ENCODE results near the gene ANKRD24. TPM values are rescaled to one million over a fixed set of nuclear protein-coding genes. Genes with fewer than 3 reads are reported as not detected.

Gene ANKRD24
- total and polyA plus RNA-seq, 2 of the 13 experiments (the other 11 are each of a cell fraction or from before 2014, with no cell fraction given) = 0.13 to 0.24 TPM

DNA sequence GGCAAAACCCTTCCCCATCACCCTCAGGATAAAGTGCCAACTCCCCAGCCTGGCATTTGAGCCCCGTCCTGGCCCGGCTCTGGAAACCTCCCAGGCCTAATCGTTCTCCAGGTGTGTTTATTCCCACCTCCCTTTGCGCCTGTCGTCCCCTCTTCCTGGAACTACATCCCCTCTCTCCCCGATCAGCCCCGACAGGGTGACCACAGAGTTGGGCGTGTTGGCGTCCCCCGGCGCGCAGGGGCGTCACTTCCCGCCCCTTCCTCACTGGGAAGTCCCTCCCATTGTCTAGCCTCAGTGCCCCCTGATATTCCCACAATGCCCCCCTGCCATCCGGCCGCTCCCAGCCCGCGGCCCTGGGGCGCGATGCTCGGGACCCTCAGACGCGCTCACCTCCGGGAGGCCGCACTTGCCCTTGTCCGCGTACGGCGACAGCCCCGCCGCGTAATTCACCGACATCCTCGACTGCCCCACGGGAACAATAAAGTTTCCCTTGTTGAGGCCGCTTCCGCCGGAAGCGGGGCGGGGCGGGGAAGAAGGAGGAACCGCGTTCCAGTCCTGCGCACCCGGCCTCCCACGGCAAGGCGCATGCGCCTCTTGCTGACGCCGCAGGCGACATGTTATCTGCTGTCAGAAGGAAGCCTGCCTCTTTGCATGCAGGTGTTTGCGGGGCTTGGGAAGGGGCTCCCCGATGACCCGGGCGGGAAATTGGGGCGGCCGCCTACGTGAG lies at the start of gene ANKRD24, which contains the start of gene SIRT6 (continued):
- TF ChIP-seq SPEN (CRISPR knock-in tag; IDR thresholded peaks at IDR 0.05; ENCODE audit: low read depth) (peak; percentile 98), ZIK1 (CRISPR knock-in tag; IDR thresholded peaks at IDR 0.05; ENCODE audit: borderline replicate concordance, low read depth) (0 out of 2 replicates have a peak, but pooled peaks have one; percentile 65), SMARCC2 (IDR thresholded peaks at IDR 0.05) (no peak), ZNF800 (CRISPR knock-in tag; IDR thresholded peaks at IDR 0.05) (peak; percentile 32; the same call in 1 of the 2 replicates), ZBTB7B (CRISPR knock-in tag; IDR thresholded peaks at IDR 0.05) (no peak), ZNF124 (CRISPR knock-in tag; IDR thresholded peaks at IDR 0.05) (0 out of 2 replicates have a peak, but pooled peaks have one; percentile 34), REST (IDR thresholded peaks at IDR 0.05; ENCODE audit: borderline replicate concordance in 1 of 2, low read depth in 1 of 2, low read length in 2 of 2) (no peak), SIX4 (CRISPR knock-in tag; IDR thresholded peaks at IDR 0.05) (peak; percentile 36; the same call in 1 of the 2 replicates), ZNF230 (CRISPR knock-in tag; IDR thresholded peaks at IDR 0.05) (no peak), ZMYM2 (CRISPR knock-in tag; IDR thresholded peaks at IDR 0.05) (peak; percentile 67; the same call in 1 of the 2 replicates), AGO1 (IDR thresholded peaks at IDR 0.05; ENCODE audit: low read depth, low read length, poor library complexity, severe bottlenecking) (peak; percentile 61), GPN1 (CRISPR knock-in tag; IDR thresholded peaks at IDR 0.05; ENCODE audit: borderline replicate concordance) (peak; percentile 50; the same call in 1 of the 2 replicates), BHLHE40 (IDR thresholded peaks at IDR 0.05; ENCODE audit: low read length) (no peak), SSRP1 (CRISPR knock-in tag; IDR thresholded peaks at IDR 0.05) (0 out of 2 replicates have a peak, but pooled peaks have one; percentile 58)
- TF ChIP-seq, protein P1, sequence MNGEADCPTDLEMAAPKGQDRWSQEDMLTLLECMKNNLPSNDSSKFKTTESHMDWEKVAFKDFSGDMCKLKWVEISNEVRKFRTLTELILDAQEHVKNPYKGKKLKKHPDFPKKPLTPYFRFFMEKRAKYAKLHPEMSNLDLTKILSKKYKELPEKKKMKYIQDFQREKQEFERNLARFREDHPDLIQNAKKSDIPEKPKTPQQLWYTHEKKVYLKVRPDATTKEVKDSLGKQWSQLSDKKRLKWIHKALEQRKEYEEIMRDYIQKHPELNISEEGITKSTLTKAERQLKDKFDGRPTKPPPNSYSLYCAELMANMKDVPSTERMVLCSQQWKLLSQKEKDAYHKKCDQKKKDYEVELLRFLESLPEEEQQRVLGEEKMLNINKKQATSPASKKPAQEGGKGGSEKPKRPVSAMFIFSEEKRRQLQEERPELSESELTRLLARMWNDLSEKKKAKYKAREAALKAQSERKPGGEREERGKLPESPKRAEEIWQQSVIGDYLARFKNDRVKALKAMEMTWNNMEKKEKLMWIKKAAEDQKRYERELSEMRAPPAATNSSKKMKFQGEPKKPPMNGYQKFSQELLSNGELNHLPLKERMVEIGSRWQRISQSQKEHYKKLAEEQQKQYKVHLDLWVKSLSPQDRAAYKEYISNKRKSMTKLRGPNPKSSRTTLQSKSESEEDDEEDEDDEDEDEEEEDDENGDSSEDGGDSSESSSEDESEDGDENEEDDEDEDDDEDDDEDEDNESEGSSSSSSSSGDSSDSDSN (CRISPR knock-in tag; IDR thresholded peaks at IDR 0.05) = peak; percentile 65
- TF ChIP-seq, protein P2, sequence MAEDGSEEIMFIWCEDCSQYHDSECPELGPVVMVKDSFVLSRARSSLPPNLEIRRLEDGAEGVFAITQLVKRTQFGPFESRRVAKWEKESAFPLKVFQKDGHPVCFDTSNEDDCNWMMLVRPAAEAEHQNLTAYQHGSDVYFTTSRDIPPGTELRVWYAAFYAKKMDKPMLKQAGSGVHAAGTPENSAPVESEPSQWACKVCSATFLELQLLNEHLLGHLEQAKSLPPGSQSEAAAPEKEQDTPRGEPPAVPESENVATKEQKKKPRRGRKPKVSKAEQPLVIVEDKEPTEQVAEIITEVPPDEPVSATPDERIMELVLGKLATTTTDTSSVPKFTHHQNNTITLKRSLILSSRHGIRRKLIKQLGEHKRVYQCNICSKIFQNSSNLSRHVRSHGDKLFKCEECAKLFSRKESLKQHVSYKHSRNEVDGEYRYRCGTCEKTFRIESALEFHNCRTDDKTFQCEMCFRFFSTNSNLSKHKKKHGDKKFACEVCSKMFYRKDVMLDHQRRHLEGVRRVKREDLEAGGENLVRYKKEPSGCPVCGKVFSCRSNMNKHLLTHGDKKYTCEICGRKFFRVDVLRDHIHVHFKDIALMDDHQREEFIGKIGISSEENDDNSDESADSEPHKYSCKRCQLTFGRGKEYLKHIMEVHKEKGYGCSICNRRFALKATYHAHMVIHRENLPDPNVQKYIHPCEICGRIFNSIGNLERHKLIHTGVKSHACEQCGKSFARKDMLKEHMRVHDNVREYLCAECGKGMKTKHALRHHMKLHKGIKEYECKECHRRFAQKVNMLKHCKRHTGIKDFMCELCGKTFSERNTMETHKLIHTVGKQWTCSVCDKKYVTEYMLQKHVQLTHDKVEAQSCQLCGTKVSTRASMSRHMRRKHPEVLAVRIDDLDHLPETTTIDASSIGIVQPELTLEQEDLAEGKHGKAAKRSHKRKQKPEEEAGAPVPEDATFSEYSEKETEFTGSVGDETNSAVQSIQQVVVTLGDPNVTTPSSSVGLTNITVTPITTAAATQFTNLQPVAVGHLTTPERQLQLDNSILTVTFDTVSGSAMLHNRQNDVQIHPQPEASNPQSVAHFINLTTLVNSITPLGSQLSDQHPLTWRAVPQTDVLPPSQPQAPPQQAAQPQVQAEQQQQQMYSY (CRISPR knock-in tag; IDR thresholded peaks at IDR 0.05) = 0 out of 2 replicates have a peak, but pooled peaks have one; percentile 37
